ENCODE data around the gene GNG2. TPM values are rescaled to one million over a fixed set of nuclear protein-coding genes. Genes with fewer than 3 reads are reported as not detected.

The GNG2 gene
- total RNA-seq, 1 experiment from 2014 or later: 7.0 TPM

DNA sequence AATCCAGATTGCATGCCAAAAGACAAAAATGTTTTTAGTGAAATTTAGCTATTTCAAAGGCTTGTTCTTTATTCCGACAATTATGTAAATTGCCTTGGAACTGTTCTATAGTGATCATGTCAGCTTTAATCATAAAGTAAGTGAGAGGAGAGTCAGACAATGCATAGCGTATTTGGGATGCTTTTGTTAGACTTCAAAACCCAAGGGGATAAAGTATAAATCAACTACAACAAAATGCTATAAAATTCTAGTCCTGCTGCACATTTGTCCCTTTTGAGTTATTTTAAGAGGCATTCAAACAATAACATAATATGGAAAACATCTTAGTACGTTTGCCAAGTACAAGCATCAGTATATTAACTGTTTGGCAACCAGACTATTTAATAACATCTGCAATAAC lies 140.3 kb downstream of the GNG2 start:
- Histone ChIP-seq H3T11ph (ENCODE audit: low read length) (no peak overlapping the region), H2BK12ac (ENCODE audit: insufficient read length, low read depth, low read length) (no peak overlapping the region), H2BK20ac (ENCODE audit: low read depth, low read length, poor library complexity, severe bottlenecking) (no peak overlapping the region), H3K56ac (ENCODE audit: insufficient read length, low read depth, low read length) (no peak overlapping the region), H3K27ac (ENCODE audit: insufficient read length, low read depth, low read length) (no peak overlapping the region), H3K27me3 (ENCODE audit: insufficient read depth, low read length) (no peaks in the 10 kb centered on the region), H2AK5ac (ENCODE audit: insufficient read length, low read length) (no peak overlapping the region), H4K20me1 (ENCODE audit: control insufficient read depth, insufficient read depth, insufficient read length) (no peaks in the 10 kb centered on the region), H3K4me2 (ENCODE audit: insufficient read depth, insufficient read length, low read length) (no peak overlapping the region), H3K14ac (ENCODE audit: insufficient read depth, low read length) (no peak overlapping the region), H2BK120ac (ENCODE audit: low read depth, low read length, poor library complexity, severe bottlenecking) (no peak overlapping the region), H4K8ac (replicated peaks; ENCODE audit: insufficient read length, low read depth, low read length) (no peak overlapping the region), H4K5ac (ENCODE audit: insufficient read length, low read depth, low read length) (no peak overlapping the region), H3K4ac (ENCODE audit: low read depth, low read length) (no peak overlapping the region), H2BK15ac (ENCODE audit: low read depth, low read length) (no peak overlapping the region), H2BK5ac (ENCODE audit: insufficient read length, low read length) (no peak overlapping the region), H3K79me2 (ENCODE audit: insufficient read depth, low read length) (no peaks in the 10 kb centered on the region), H3K23me2 (ENCODE audit: insufficient read length, low read depth, low read length, poor library complexity, severe bottlenecking) (no peaks in the 10 kb centered on the region), H3K9ac (ENCODE audit: extremely low read depth, insufficient read length, low read length) (no peak overlapping the region), H2AFZ (ENCODE audit: low read length) (no peak overlapping the region), H3K9me3 (ENCODE audit: control insufficient read depth, low read depth, low read length) (no peaks in the 10 kb centered on the region), H4K91ac (ENCODE audit: insufficient read length, low read depth, low read length) (no peak overlapping the region), H3K18ac (ENCODE audit: insufficient read length, low read depth, low read length) (no peak overlapping the region), H3K23ac (ENCODE audit: insufficient read length, low read depth, low read length) (no peak overlapping the region), H3K79me1 (ENCODE audit: insufficient read depth, low read depth, low read length, poor library complexity, severe bottlenecking) (no peaks in the 10 kb centered on the region), H3K4me1 (ENCODE audit: insufficient read depth, low read length) (no peaks in the 10 kb centered on the region)
- no peak for DNase-seq
- Mint-ChIP-seq H3K4me1 (peaks cover 8 to 9% of the 10 kb centered on the region in 2 experiments), H3K36me3 (ENCODE audit: insufficient read depth in 1 of 3, low read depth in 3 of 3) (peaks cover 29 to 85% (median 79%) of the 10 kb centered on the region in 3 experiments), H3K27me3 (ENCODE audit: low read depth) (no peaks in the 10 kb centered on the region), H3K9me3 (no peaks in the 10 kb centered on the region), H3K4me3 (no peak overlapping the region), H3K27ac (no peak overlapping the region)
- TF ChIP-seq, protein P1, sequence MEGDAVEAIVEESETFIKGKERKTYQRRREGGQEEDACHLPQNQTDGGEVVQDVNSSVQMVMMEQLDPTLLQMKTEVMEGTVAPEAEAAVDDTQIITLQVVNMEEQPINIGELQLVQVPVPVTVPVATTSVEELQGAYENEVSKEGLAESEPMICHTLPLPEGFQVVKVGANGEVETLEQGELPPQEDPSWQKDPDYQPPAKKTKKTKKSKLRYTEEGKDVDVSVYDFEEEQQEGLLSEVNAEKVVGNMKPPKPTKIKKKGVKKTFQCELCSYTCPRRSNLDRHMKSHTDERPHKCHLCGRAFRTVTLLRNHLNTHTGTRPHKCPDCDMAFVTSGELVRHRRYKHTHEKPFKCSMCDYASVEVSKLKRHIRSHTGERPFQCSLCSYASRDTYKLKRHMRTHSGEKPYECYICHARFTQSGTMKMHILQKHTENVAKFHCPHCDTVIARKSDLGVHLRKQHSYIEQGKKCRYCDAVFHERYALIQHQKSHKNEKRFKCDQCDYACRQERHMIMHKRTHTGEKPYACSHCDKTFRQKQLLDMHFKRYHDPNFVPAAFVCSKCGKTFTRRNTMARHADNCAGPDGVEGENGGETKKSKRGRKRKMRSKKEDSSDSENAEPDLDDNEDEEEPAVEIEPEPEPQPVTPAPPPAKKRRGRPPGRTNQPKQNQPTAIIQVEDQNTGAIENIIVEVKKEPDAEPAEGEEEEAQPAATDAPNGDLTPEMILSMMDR (conservative IDR thresholded peaks at IDR 0.05): no peak
- WGBS (ENCODE audit: extremely low coverage, insufficient read length, low lambda C conversion rate): no CpG with 5 or more reads among the region's 3 CpGs
